CD4-positive, alpha-beta T cell treated with Interferon alpha-2 for 1 hour (primary cell): Measurements from ENCODE around the gene LSS.
"Not testable (repeated sequence)": the region's sequence is repeated elsewhere in the genome, so short reads cannot be mapped to it uniquely, and the experiment has no call there.

Source experiments
- DNase-seq, 2 donors: peaks; one replicate each; pipeline ENCODE4 v3.0.0-alpha.2; 2020 to 2022

The LSS gene

DNA sequence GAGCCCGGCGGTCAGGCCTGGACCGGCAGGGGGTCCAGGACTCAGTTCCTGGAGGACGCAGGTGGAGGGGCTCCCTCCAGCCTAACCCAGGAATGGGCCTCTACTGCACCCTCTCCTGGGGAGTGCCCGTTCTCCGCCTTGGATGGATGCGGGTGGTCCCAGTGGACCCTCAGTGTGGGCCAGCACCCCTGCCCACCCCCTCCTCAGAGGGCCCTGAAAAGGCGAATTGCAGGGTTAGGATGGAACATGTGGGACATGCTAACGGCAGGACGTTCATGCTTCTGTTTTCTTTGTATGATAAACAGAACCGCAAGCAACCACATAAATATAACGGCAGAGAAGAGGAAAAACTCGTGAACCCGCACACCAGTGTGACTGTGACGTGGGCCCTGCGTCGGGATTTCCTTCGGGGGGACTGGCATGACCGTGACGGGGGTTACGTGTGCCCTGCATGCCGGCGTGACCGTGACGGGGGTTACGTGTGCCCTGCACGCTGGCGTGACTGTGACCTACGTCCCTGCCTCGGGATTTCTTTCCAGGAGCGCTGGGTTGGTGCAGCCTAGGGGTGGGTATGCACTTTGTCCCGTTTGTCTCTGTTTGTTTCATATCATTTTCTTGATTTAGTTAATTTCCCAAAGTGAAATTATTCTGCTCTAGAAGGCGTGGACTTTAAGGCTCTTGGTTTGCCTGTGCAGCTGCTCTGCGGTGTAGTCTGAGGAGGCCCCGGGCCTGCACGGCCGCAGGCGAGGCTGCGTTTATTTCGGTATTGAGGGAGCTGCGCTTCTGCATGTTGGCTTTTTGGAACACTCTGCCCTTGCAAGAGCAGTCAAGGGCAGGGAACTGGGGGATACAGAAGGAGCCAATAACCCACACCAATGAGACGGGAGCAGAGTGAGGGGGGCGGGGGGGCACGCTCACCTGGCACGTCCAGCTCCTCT is 76.3 kb downstream of the LSS start:
- DNase-seq: no peak

DNA sequence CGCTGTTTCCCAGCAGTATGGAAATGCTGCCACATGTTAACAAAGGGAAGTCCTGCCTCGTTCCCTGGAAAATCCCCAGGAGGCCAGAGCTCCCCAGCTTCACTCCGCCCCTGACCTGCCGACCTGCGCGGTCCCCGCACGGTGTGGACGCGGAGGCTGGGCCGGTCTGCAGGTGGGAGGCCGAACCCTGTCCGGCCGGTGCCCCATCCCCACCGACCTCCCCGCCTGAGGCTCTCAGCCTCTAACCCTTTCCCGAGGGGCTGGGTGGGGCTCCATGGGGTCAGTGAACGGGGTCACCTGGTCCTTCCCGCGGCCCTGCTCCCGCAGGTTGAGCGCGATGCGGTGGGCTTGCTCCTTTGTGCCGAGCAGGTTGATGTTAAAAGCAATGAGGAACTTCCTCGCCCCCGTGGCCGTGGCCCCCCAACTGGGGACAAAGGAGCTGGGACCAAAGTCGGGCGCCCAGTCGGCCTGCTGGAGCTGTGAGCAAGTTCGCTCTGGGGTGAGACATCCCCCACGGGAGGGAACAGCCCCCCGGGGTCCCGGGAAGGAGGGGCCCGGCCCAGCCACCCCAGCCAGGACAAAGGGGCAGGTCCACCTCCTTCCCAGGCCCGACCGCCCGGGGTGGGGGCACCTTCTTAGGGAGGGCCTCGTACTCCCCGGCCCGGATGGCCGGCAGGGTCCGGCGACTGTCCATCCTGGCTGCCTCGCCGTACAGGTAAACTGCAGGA is 77.1 kb downstream of the LSS start:
- no peak for DNase-seq

DNA sequence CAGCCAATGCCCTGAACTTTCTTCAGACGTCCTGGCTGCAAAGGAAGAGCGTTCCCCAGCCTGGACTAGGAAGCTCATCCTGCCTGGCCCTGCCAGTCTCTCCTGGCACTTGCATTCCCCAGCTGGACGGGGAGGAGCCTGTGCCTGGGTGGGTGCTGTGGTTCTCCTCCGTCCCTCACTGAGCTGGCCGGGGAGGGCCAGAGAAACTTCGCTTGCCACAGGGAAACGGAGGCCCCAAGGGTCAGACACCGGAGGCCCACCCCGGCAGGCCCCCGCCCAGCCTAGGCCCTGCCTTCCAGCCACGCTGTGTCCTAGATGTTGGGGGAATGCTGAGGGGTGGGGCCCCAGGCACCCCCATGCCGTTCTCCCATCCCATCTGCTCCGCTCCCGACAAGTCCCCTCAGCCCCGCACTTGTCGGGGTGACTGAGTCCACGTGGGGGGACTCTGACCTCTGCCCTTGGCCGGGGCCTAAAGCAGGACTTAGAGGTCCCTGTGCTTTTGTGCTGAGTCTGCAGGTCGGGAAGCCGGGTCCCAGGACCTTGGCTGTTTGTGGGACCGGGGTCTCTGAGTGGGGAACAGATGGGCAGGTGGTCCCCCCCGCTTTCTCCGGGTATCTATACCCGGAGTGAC is 78.0 kb downstream of the LSS start:
- DNase-seq: no peak

DNA sequence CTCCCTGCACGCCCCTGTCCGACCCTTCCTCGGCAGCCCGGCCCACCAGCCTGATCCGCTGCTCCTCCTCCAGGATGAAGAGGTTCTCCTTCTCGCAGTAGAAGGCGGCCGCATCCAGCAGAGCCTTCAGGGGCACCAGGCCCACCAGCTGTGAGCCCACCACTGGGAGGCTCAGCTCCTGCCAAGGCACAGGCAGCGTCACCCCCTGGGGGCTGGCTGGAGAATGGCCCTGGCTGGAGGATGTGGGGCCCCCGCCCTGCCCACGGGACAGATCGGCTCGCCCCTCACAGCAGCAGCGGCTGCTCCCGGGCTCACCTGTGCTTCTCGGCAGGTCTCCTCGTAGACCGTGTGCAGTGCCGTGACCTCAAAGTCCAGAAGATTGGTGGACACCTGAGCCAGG is 78.5 kb downstream of the LSS start:
- DNase-seq: no peak

DNA sequence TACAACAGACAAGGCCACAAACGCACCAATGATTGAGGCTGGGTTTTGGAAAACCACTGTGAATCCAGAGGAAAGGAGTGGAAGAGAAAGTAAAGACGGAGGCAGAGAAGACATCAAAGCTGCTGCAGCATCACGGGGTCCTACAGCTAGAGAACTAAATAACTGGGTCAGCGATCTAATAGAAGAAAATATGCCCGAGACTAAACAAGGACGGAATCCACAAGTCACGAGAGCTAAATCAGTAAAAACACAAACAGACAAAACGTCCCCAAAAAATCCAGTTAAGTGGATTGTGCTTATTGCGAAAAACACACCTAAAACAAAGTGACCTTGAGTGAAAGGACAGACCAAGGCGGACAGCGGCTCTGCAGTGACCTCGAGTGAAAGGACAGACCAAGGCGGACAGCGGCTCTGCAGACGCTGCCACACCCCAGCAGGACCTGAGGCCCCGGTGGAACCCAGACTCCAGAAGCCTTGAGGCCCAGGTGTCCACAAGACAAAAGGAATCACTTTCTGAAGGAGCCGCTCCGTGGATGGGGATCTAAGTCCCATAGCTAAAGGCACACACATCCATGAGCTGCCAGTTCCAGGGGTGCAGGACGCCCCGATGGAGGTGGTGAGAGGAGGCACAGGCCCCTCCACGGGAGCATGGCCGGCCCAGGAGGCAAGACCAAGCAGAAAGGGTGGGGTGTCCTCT is 79.2 kb downstream of the LSS start:
- DNase-seq: no peak

DNA sequence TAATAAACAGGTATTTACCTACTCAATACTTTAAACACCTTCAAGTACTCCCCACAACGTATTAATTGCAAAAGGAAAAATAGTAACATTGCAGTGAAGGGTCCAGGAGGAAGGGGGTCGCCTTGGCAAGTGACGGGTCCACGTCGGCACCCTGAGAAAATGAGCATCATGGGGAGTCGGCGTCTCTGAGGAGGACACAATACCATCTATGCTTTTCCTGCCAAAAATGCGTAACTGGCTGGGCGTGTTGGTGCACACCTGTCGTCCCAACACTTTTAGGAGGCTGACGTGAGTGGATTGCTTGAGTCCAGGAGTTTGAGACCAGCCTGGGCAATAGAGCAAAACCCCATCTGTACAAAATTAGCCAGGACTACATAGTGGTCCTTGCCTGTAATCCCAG is 80.5 kb downstream of the LSS start:
- no peak for DNase-seq

DNA sequence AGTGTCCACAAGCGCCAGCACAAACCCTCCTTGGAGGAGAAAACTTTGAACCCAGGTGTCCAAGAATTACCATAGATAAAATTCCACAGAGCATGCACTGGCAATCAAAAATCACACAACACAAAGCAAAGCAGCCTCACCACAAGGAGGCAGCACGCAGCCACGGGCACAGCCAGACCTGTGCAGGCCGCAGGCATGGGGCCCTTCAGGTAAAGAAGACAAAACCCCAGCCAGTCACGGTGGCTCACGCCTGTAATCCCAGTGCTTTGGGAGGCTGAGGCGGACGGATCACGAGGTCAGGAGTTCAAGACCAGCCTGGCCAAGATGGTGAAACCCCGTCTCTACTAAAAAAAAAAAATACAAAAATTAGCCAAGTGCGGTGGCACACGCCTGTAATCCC is 81.1 kb downstream of the LSS start:
- peak in 1 of 2 donors; percentile 66 for DNase-seq

DNA sequence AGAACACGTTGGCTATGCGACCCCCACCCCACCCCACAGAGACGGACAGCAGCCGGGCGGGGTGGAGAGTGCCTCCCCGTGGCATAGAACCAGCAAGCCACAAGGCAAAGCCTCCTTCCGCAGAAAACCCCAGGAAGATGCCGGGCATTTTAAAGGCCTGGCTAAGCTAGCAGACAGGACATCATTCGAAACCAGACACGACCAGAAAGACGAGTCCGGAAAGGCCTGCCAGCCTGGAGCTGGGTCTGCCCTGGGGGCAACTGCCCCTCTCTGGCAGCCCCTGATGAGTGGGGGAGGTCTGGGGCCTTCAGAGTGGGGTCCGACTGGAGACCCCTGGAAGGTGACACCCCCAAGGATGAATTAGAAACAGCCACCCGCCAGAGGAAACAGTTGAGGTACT is 81.7 kb downstream of the LSS start:
- no peak for DNase-seq

DNA sequence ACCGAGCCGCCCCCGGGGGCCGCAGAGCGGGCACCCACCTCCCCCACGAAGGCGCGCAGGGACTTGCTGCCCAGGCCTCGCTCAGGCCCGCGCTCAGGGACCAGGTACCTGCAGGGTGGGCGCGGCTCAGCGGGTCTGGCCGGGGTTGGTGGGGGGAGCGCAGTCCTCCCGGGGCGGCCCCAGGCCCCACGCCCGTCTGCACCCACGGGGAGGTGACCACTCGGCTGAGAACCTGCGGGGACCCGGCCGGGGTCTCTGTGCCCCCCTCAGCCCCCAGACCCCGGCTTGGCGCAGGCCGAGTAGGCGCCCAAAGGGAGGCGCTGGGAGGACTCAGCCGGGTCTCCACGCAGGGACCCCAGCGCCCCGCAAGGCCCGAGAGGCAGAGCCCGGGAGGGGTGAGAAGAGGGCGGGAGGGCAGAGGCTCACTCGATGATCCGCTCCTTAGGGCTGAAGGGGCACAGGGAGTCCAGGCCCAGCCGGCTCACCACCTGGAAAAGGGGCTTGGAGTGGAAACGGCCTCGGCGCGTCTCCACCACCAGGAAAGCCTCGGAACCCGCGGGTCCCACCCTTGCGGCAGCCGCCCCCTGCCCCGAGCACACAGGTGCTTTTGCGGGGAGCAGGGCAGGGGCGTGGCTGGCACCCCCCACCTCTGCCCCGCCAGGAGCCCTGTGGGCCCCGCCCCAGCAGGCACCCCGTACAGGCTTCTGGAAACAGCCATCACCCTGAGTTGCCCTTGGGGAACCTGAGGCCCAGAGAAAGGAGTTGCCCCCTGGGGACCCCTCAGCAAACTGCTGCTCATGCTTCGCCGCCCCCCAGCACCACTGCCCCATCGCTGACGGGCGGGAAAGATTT is 82.5 kb downstream of the LSS start:
- no peak for DNase-seq

DNA sequence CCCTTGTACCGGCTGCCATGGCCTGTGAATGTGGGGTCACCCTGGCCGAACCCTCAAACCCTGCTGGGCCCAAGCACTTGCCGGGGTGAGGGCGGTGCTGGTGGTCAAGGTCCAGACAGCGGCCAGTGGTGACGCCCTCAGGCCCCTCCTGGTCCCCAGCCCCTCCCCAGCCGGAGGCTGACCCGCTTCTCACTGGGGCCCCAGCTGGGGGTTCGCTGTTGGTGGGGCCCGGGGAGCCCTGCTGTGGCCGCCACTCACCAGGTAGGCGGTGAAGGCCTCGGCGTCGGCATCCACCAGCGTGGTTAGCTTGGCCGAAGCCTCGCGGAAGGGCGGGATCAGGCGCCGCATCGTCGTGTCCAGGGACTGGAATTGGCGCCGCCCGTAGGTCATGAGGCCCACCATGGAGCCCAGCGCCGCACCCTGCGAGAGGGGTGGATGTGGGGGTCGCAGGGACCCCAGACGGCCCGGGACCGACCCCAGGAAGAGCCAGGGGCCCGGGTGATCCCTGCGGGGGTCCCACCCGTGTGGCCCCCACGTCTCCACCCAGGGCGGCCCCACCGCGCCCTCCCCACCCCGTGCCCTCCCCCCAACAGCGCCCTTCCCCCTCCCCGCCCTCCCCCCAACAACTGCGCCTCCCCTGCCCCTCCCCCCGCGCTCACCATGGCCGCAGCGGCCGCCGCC is 83.3 kb downstream of the LSS start:
- no peak for DNase-seq

DNA sequence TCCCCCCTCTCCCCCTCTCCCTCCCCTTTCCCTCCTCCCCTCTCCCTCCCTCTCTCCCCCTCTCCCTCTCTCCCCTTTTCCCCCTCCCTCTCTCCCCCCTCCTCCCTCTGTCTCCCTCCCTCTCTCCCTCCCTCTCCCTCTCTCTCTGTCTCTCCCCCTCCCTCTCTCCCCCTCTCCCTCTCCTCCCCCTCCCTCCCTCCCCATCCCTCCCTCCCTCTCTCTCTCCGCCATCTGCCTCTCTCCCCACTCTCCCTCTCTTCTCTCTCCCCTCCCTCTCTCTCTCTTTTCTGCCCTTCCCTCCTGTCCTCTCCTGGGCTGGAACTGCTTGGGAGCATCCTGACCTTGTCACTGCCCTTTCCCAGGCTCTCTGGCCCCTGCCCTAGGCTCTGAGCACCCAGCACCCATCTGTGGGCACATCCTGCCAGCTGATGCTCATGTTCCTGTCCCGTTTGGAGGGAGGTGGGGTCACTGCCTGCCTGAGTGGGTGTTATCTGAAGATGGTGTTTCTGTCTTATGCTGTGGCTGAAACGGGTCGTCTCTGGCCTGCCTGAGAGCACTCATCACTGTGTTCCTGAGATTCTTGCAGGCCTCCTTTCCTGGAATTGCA is 84.0 kb downstream of the LSS start:
- DNase-seq: no peak

DNA sequence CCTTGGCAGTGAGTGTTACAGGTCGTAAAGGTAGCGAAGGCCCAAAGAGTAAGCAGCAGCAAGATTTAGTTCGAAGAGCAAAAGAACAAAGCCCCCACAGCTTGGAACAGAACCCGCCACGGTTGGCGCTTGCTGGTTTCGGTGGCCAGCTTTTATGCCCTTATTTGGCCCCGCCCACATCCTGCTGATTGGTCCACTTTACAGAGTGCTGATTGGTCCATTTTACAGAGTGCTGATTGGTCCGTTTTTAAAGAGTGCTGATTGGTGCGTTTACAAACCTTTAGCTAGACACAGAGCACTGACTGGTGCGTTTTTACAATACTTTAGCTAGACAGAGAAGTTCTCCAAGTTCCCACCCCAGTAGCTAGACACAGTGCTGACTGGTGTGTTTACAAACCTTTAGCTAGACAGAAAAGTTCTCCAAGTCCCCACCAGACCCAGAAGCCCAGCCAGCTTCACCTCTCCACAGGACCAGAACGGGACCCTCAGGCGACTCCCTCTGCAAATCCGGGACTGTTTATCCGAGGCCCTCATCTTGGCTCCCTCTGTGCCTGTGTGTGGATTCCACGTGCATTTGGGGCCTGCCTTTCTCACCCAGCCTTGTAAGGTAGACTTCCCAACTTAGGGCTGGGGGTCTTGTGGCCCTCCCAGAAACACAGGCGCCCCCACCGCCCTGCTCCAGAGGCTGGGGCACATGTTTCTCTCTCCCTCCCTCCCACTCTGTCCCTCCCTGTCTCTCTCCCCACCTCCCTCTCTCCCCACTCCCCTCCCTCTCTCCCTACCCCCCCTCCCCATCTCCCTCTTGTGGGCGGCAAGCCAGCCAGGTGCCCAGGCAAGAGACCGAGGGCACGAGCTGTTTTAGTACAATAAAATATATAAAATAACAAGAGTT is 85.7 kb downstream of the LSS start:
- peak in 1 of 2 donors; percentile 51 for DNase-seq

DNA sequence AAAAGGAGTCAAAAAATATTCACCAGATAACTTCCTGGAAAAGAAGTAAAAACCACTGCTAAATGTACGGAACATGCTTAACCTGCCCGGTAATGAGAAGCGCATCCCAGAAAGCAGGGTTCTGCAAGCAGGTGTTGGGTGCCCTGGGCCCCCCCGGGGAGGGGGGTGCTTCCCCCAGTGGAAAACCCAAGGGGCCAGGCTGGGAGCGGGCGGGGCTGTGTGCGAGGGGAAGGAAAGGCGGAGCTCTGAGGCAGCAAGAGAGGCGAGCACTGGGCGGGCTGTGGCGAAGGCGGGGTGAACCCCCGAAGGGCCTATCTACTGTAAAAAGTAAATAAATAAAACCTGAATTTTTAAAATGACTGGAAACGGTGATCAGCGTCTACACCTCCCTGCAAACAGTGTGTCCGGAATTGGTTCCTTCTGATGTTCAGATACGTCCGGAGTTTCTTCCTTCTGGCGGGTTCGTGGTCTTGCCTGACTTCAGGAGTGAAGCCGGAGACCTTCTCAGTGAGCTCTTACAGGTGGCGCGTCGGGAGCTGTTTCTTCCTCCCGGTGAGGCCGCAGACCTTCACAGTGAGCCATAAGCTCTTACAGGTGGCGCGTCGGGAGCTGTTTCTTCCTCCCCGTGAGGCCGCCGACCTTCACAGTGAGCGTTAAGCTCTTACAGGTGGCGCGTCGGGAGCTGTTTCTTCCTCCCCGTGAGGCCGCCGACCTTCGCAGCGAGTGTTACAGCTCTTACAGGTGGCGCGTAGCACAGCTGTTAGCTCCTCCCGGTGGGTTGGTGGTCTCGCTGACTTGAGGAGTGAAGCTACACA is 86.6 kb downstream of the LSS start:
- DNase-seq: no peak

DNA sequence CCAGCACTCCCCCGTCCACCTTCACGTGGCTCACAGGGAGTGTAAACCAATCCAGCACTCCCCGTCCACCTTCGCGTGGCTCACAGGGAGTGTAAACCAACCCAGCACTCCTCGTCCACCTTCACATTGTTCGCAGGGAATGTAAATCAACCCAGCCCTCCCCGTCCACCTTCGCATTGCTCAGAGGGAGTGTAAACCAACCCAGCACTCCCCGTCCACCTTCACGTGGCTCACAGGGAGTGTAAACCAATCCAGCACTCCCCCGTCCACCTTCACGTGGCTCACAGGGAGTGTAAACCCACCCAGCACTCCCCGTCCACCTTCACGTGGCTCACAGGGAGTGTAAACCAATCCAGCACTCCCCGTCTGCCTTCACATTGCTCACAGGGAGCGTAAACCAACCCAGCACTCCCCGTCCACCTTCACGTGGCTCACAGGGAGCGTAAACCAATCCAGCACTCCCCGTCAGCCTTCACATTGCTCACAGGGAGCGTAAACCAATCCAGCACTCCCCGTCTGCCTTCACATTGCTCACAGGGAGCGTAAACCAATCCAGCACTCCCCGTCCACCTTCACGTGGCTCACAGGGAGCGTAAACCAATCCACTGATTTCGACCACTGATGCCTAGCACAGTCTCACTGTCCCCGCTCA is 88.1 kb downstream of the LSS start:
- not testable (repeated sequence) for DNase-seq

DNA sequence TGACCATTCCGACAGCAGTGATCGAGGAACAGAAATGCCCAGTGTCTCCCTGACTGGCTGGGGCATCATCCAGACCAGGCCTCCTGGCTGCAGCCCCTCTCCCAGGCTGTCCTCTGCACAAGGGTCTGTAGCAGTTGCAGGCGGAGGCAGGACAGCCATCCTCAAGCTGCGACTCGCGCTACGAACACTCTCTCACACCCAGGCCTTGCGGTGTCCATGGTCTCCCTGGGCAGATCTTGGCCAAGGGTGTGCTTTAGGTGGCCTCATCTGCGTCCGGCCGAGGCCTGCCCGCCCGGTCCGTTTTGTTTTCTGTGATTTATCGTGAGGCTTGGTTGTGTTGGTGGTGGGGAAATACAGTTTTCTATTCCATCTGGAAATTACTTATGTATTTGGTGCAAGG is 88.9 kb downstream of the LSS start:
- DNase-seq: no peak

DNA sequence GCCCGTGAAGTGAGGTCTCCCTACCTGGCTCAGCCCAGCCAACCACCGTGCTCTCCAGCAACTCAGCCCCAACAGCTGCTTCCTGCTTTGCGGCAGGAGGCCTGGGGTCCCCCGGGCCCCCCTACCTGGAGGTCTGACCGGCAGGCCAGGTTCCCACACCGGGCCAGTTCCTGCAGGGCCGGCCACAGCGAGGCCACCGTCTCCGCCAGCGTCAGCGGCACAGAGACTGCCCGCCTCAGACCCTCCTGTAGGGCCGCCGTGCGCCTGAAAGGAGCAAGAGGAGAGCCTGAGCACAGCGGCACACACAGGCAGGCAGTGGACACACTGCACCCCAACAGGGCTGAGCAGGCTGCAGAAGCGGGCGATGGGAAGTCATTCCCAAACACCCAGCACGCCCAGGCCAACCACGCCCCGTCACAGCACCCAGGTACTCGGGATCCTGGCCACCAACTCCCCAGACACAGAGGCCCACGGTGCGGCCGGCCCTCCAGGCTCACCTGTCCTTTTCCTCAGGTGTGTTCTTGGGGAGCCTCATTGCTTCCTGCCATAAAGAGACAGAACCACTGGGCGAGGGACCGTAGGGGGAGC is 90.1 kb downstream of the LSS start:
- no peak for DNase-seq
